HCT116 (cell line): ENCODE measurements around the gene IQCK. TPM values are rescaled to one million over a fixed set of nuclear protein-coding genes. Genes with fewer than 3 reads are reported as not detected.
"Not testable (repeated sequence)": the region's sequence is repeated elsewhere in the genome, so short reads cannot be mapped to it uniquely, and the experiment has no call there.

Source experiments
- ATAC-seq: fragments of 200-7000 bp; cut with Tn5 transposase; 2 replicates; pipeline ENCODE4 v1.9.1; 2020; ENCODE audit warnings: mild to moderate bottlenecking, moderate library complexity
- BruUV-seq: library from RNA; stranded (reverse); fragments of 400-500 nt; replicated peaks from 2 replicates; lab custom pipeline; 2021; lab: Mats Ljungman, UMichigan
- CTCF ChIA-PET: fragments of 300-600 bp; sonication (Branson Sonifier 250); formaldehyde crosslinking; loops from one replicate; lab custom pipeline; 2021; ENCODE audit warnings: antibody characterized with exemption; lab: Charles Lee
- POLR2A ChIA-PET: fragments of 300-600, 350-600 bp; sonication (Branson Sonifier 250); formaldehyde crosslinking; loops from one replicate; lab custom pipeline; 2021; ENCODE audit warnings: antibody characterized with exemption; lab: Charles Lee
- RAD21 ChIA-PET, 2 experiments: fragments of 300-600 bp; sonication (Branson Sonifier 250); formaldehyde crosslinking; loops; one replicate each; lab custom pipeline; 2023; ENCODE audit warnings: low total read pairs in 2 of 2; ENCODE audit not compliant: uncharacterized antibody in 2 of 2, unreplicated experiment in 2 of 2, low non-redundant PET in 1 of 2; lab: Charles Lee
- DNase-seq: peaks from one replicate; pipeline ENCODE4 v3.0.0-alpha.2; 2010; ENCODE audit warnings: low read depth, low spot score
- H2AFZ ChIP-seq: fragments of 200-600 bp; shearing (Covaris generic), sonication (generic); 2 replicates; pipeline ENCODE4 v1.6.1; 2017; ENCODE audit warnings: low read depth, mixed run types, mixed read lengths, antibody characterized with exemption, low read length; ENCODE audit not compliant: poor library complexity, severe bottlenecking
- H3K27ac ChIP-seq: 2 replicates; pipeline ENCODE4 v1.5.1; 2012; ENCODE audit warnings: low read depth, low read length
- H3K27me3 ChIP-seq: fragments of 200-600 bp; sonication (generic); 2 replicates; pipeline ENCODE4 v1.6.1; 2016; ENCODE audit warnings: mixed run types, low read length, mixed read lengths; ENCODE audit not compliant: insufficient read depth
- H3K36me3 ChIP-seq, 2 experiments: fragments of 200-500 bp in 1 of 2; fragments of 200-600 bp in 1 of 2; sonication (Bioruptor generic) in 1 of 2; sonication (generic) in 1 of 2; 2 replicates each; pipeline versions ENCODE4 v1.5.1 to v1.6.1; 2014 to 2016; ENCODE audit warnings: low read length in 2 of 2, inconsistent platforms in 1 of 2, mixed read lengths in 1 of 2, mixed run types in 1 of 2; ENCODE audit not compliant: insufficient read depth in 2 of 2, control insufficient read depth in 1 of 2
- H3K4me1 ChIP-seq, 2 experiments: fragments of 200-600 bp in 1 of 2; sonication (generic) in 1 of 2; 2 replicates each; pipeline versions ENCODE4 v1.5.1 to v1.6.1; 2012 to 2017; ENCODE audit warnings: low read length in 2 of 2, inconsistent platforms in 1 of 2, mild to moderate bottlenecking in 1 of 2, mixed read lengths in 1 of 2, mixed run types in 1 of 2, moderate library complexity in 1 of 2; ENCODE audit not compliant: insufficient read depth in 2 of 2, control insufficient read depth in 1 of 2
- H3K4me2 ChIP-seq: fragments of 200-600 bp; sonication (generic); 2 replicates; pipeline ENCODE4 v1.6.1; 2017; ENCODE audit warnings: mixed run types, low read length, mixed read lengths
- H3K4me3 ChIP-seq, 2 experiments: fragments of 200-600 bp in 1 of 2; sonication (generic) in 1 of 2; replicated peaks in 1 of 2; 2 replicates each; pipeline ENCODE4 v1.5.1; 2011 to 2016; ENCODE audit warnings: low read length in 2 of 2, control low read depth in 1 of 2, low read depth in 1 of 2, mild to moderate bottlenecking in 1 of 2, mixed read lengths in 1 of 2, mixed run types in 1 of 2
- H3K79me2 ChIP-seq: fragments of 200-600 bp; sonication (generic); 2 replicates; pipeline ENCODE4 v1.6.1; 2017; ENCODE audit warnings: mild to moderate bottlenecking, mixed run types, low read length, moderate library complexity, mixed read lengths; ENCODE audit not compliant: insufficient read depth
- H3K9ac ChIP-seq: fragments of 200-600 bp; sonication (generic); 2 replicates; pipeline ENCODE4 v1.6.1; 2016; ENCODE audit warnings: low read length, mixed read lengths
- H3K9me2 ChIP-seq: fragments of 200-600 bp; sonication (generic), shearing (Covaris generic); 2 replicates; pipeline ENCODE4 v1.6.1; 2017; ENCODE audit warnings: mixed run types, mild to moderate bottlenecking, moderate library complexity; ENCODE audit not compliant: insufficient read depth
- H3K9me3 ChIP-seq, 2 experiments: fragments of 200-500 bp in 1 of 2; fragments of 200-600 bp in 1 of 2; sonication (Bioruptor generic) in 1 of 2; sonication (generic) in 1 of 2; 2 replicates each; pipeline ENCODE4 v1.6.1; 2014 to 2017; ENCODE audit warnings: low read length in 2 of 2, mixed read lengths in 2 of 2, inconsistent platforms in 1 of 2, low read depth in 1 of 2, mild to moderate bottlenecking in 1 of 2, mixed run types in 1 of 2, moderate library complexity in 1 of 2; ENCODE audit not compliant: control insufficient read depth in 1 of 2, insufficient read depth in 1 of 2
- H4K20me1 ChIP-seq: fragments of 200-600 bp; sonication (generic), shearing (Covaris generic); 2 replicates; pipeline ENCODE4 v1.6.1; 2017; ENCODE audit warnings: mixed run types, mild to moderate bottlenecking, moderate library complexity; ENCODE audit not compliant: insufficient read depth
- CEBPB ChIP-seq: IDR thresholded peaks from 2 replicates; pipeline ENCODE4 v1.6.1; 2012; ENCODE audit warnings: low read depth
- EGR1 ChIP-seq: IDR thresholded peaks from 2 replicates; pipeline ENCODE4 v1.6.1; 2012; ENCODE audit warnings: low read depth
- ELF1 ChIP-seq: IDR thresholded peaks from 2 replicates; pipeline ENCODE4 v1.6.1; 2012; ENCODE audit warnings: low read depth, borderline replicate concordance
- FOSL1 ChIP-seq: IDR thresholded peaks from 2 replicates; pipeline ENCODE4 v1.6.1; 2012; ENCODE audit warnings: low read depth
- JUND ChIP-seq: IDR thresholded peaks from 2 replicates; pipeline ENCODE4 v1.6.1; 2012
- MAX ChIP-seq: IDR thresholded peaks from 2 replicates; pipeline ENCODE4 v1.6.1; 2012
- RAD21 ChIP-seq: IDR thresholded peaks from 2 replicates; pipeline ENCODE4 v1.6.1; 2012; ENCODE audit warnings: low read depth, mild to moderate bottlenecking
- SIN3A ChIP-seq: IDR thresholded peaks from 2 replicates; pipeline ENCODE4 v1.6.1; 2012; ENCODE audit warnings: low read depth
- YY1 ChIP-seq: IDR thresholded peaks from 2 replicates; pipeline ENCODE4 v1.6.1; 2011; ENCODE audit warnings: low read length, low read depth, moderate library complexity, mild to moderate bottlenecking; ENCODE audit not compliant: insufficient replicate concordance; ENCODE audit errors: extremely low read depth
- ZNF274 ChIP-seq: fragments of 200-500 bp; sonication (Bioruptor generic); IDR thresholded peaks from 2 replicates; pipeline ENCODE4 v1.6.1; 2014; ENCODE audit warnings: mild to moderate bottlenecking, low read depth, low read length, inconsistent platforms
- intact Hi-C: fragments of 100-400 bp; cut with micrococcal nuclease; formaldehyde crosslinking; loops from 2 replicates; pipeline ENCODE4 v1.10.0; 2022
- total RNA-seq: library from RNA; stranded (reverse); gene quantifications from one replicate; pipeline ENCODE4 v1.2.1, GENCODE V29; 2021; ENCODE audit not compliant: unreplicated experiment
- TF ChIP-seq, protein P1 (sequence below), 3 experiments: fragments of 200-600 bp in 1 of 3; sonication (generic) in 1 of 3; IDR thresholded peaks in 2 of 3; conservative IDR thresholded peaks in 1 of 3; 2 replicates each; pipeline ENCODE4 v1.5.1; 2012 to 2017; ENCODE audit warnings: low read depth in 2 of 3, low read length in 2 of 3, antibody characterized with exemption in 1 of 3, borderline replicate concordance in 1 of 3, control low read depth in 1 of 3, mild to moderate bottlenecking in 1 of 3, mixed read lengths in 1 of 3, mixed run types in 1 of 3, moderate library complexity in 1 of 3; ENCODE audit not compliant: insufficient read depth in 1 of 3

The IQCK gene
- total RNA-seq, 1 experiment from 2014 or later = 11.8 TPM

- H2AFZ ChIP-seq = no peak overlapping the region
These were observed 67.5 kb downstream of the IQCK start for GRCh38 chr16:19785512-19786130.

DNA sequence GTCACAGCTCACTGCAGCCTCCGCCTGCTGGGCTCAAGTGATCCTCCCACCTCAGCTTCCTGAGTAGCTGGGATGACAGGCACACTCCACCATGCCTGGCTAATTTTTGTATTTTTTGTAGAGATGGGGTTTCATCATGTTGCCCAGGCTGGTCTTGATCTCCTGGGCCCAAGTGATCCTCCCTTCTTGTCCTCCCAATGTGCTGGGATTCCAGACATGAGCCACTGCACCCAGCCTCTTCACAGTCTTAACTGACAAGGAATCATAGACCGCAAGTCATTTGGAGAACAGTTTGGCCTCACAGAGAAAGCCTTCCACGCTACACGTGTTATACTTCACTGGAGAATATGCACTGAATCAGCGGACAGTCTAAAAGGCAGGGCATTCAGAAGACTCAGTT is 83.3 kb downstream of the IQCK start:
- DNase-seq, H3K36me3 ChIP-seq, H3K4me3 ChIP-seq, intact Hi-C loops, H3K27me3 ChIP-seq, CTCF ChIA-PET, H3K4me2 ChIP-seq, H2AFZ ChIP-seq, H3K9me3 ChIP-seq, POLR2A ChIA-PET, H3K79me2 ChIP-seq, H3K4me1 ChIP-seq, H4K20me1 ChIP-seq, RAD21 ChIA-PET, H3K27ac ChIP-seq, BruUV-seq, ATAC-seq, H3K9ac ChIP-seq, H3K9me2 ChIP-seq: not testable (repeated sequence)

More at GRCh38 chr16:19785512-19786130, 67.5 kb downstream of the IQCK start:
- CTCF ChIA-PET = no interaction called here
- no TSS peak for BruUV-seq
- ATAC-seq = no peak
- intact Hi-C loops = no loop called here
- Histone ChIP-seq H3K27me3 (no peaks in the 10 kb centered on the region), H3K4me2 (no peak overlapping the region), H3K9me3 (no peaks in the 10 kb centered on the region), H4K20me1 (no peaks in the 10 kb centered on the region)
- no peak for TF ChIP-seq RAD21
- no peak for TF ChIP-seq ZNF274
- no peak for TF ChIP-seq JUND
- TF ChIP-seq, protein P1, sequence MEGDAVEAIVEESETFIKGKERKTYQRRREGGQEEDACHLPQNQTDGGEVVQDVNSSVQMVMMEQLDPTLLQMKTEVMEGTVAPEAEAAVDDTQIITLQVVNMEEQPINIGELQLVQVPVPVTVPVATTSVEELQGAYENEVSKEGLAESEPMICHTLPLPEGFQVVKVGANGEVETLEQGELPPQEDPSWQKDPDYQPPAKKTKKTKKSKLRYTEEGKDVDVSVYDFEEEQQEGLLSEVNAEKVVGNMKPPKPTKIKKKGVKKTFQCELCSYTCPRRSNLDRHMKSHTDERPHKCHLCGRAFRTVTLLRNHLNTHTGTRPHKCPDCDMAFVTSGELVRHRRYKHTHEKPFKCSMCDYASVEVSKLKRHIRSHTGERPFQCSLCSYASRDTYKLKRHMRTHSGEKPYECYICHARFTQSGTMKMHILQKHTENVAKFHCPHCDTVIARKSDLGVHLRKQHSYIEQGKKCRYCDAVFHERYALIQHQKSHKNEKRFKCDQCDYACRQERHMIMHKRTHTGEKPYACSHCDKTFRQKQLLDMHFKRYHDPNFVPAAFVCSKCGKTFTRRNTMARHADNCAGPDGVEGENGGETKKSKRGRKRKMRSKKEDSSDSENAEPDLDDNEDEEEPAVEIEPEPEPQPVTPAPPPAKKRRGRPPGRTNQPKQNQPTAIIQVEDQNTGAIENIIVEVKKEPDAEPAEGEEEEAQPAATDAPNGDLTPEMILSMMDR (IDR thresholded peaks at IDR 0.05 in 2 of 3, conservative IDR thresholded peaks at IDR 0.05 in 1 of 3; ENCODE audit: borderline replicate concordance in 1 of 3, insufficient read depth in 1 of 3, low read depth in 2 of 3, low read length in 2 of 3) = no peak
- no peak for TF ChIP-seq CEBPB
- no peak for TF ChIP-seq SIN3A
- TF ChIP-seq FOSL1 = no peak
- TF ChIP-seq YY1 = no peak
- TF ChIP-seq EGR1 = no peak
- no peak for TF ChIP-seq MAX
- TF ChIP-seq ELF1 = no peak
- TF ChIP-seq, all 23 proteins: peak for 0
- ChIA-PET POLR2A (no interaction called here), RAD21 (no interaction called here)
- Histone ChIP-seq H3K36me3 (no peaks in the 10 kb centered on the region), H3K4me3 (no peak overlapping the region), H3K9ac (no peak overlapping the region), H3K4me1 (no peaks in the 10 kb centered on the region), H3K9me2 (no peaks in the 10 kb centered on the region), H3K27ac (no peak overlapping the region), H3K79me2 (no peaks in the 10 kb centered on the region)
- no peak for DNase-seq

- ATAC-seq, H3K9me3 ChIP-seq, H3K9me2 ChIP-seq, H3K4me3 ChIP-seq, BruUV-seq, H2AFZ ChIP-seq, H4K20me1 ChIP-seq, H3K79me2 ChIP-seq, CTCF ChIA-PET, H3K4me2 ChIP-seq, intact Hi-C loops, H3K36me3 ChIP-seq, POLR2A ChIA-PET, H3K4me1 ChIP-seq, H3K9ac ChIP-seq, DNase-seq, H3K27me3 ChIP-seq, H3K27ac ChIP-seq, RAD21 ChIA-PET: not testable (repeated sequence)
These were observed 83.8 kb downstream of the IQCK start for GRCh38 chr16:19801824-19802223.
